Neural cell (in vitro differentiated cells): ENCODE measurements around the gene RRAGD.

Source experiments
- CTCF ChIP-seq: fragments of 450-650 bp; IDR thresholded peaks from 2 replicates; pipeline ENCODE4 v1.5.1; 2014; ENCODE audit warnings: antibody characterized with exemption, mild to moderate bottlenecking, moderate library complexity; ENCODE audit not compliant: poor library complexity, severe bottlenecking
- EP300 ChIP-seq: fragments of 450-650 bp; conservative IDR thresholded peaks from 2 replicates; pipeline ENCODE4 v1.6.1; 2014; ENCODE audit warnings: antibody characterized with exemption, mild to moderate bottlenecking, moderate library complexity; ENCODE audit not compliant: poor library complexity, severe bottlenecking
- EZH2 ChIP-seq: fragments of 200-600, 300-800 bp; shearing (Covaris generic), sonication (generic); IDR thresholded peaks from 2 replicates; pipeline ENCODE4 v1.6.1; 2014; ENCODE audit warnings: antibody characterized with exemption, low read length, borderline replicate concordance, mild to moderate bottlenecking; ENCODE audit not compliant: insufficient read depth, poor library complexity, severe bottlenecking
- POLR2AphosphoS5 ChIP-seq: IDR thresholded peaks from 2 replicates; pipeline ENCODE4 v1.6.1; 2012
- RAD21 ChIP-seq: fragments of 450-650 bp; conservative IDR thresholded peaks from 2 replicates; pipeline ENCODE4 v1.6.1; 2014; ENCODE audit warnings: antibody characterized with exemption, mild to moderate bottlenecking, moderate library complexity
- REST ChIP-seq: IDR thresholded peaks from 2 replicates; pipeline ENCODE4 v1.6.1; 2012; ENCODE audit warnings: borderline replicate concordance
- TAF1 ChIP-seq: IDR thresholded peaks from 2 replicates; pipeline ENCODE4 v1.6.1; 2012; ENCODE audit warnings: low read depth

GRCh38 chr6:89381031-89381430 lies 31.0 kb downstream of the RRAGD start:
- TF ChIP-seq EZH2 (no peak), CTCF (no peak), EP300 (no peak), TAF1 (no peak), POLR2AphosphoS5 (no peak), REST (no peak), RAD21 (no peak)
